ENCODE measurements around the gene CXCL10.

The CXCL10 gene

GRCh38 chr4:75989846-75990528 is 33.3 kb downstream of the CXCL10 start:
- peak overlapping the region; percentile 82 for H3K27ac Mint-ChIP-seq
- H3K4me1 Mint-ChIP-seq (ENCODE audit: low read depth), result peaks cover 32% of the 10 kb centered on the region
- peaks cover 4% of the 10 kb centered on the region for H3K9me3 Mint-ChIP-seq
- peaks cover 21% of the 10 kb centered on the region for H3K36me3 Mint-ChIP-seq (ENCODE audit: low read depth)
- H3K4me3 Mint-ChIP-seq, result peak overlapping the region; percentile 90
- no peaks in the 10 kb centered on the region for H3K27me3 Mint-ChIP-seq

GRCh38 chr4:75985116-75985515 is 38.2 kb downstream of the CXCL10 start:
- Mint-ChIP-seq H3K27ac (no peak overlapping the region), H3K4me3 (no peak overlapping the region), H3K9me3 (peaks cover 4% of the 10 kb centered on the region), H3K4me1 (ENCODE audit: low read depth) (peaks cover 21% of the 10 kb centered on the region), H3K27me3 (no peaks in the 10 kb centered on the region), H3K36me3 (ENCODE audit: low read depth) (peaks cover 53% of the 10 kb centered on the region)

- peaks cover 66% of the 10 kb centered on the region for H3K36me3 Mint-ChIP-seq (ENCODE audit: low read depth)
These were observed 42.7 kb downstream of the CXCL10 start for GRCh38 chr4:75980576-75980975.

GRCh38 chr4:75976177-75976576 is 47.1 kb downstream of the CXCL10 start:
- Mint-ChIP-seq H3K27ac (no peak overlapping the region), H3K27me3 (no peaks in the 10 kb centered on the region), H3K4me1 (ENCODE audit: low read depth) (no peaks in the 10 kb centered on the region), H3K4me3 (no peak overlapping the region), H3K9me3 (no peaks in the 10 kb centered on the region), H3K36me3 (ENCODE audit: low read depth) (peaks cover 76% of the 10 kb centered on the region)

More at GRCh38 chr4:75980576-75980975, 42.7 kb downstream of the CXCL10 start:
- peak overlapping the region; percentile 13 for H3K27ac Mint-ChIP-seq
- no peaks in the 10 kb centered on the region for H3K9me3 Mint-ChIP-seq
- H3K4me1 Mint-ChIP-seq (ENCODE audit: low read depth), result no peaks in the 10 kb centered on the region
- H3K4me3 Mint-ChIP-seq, result no peak overlapping the region
- H3K27me3 Mint-ChIP-seq, result no peaks in the 10 kb centered on the region

- Mint-ChIP-seq H3K4me3 (no peak overlapping the region), H3K27me3 (no peaks in the 10 kb centered on the region), H3K4me1 (ENCODE audit: low read depth) (no peaks in the 10 kb centered on the region), H3K9me3 (no peaks in the 10 kb centered on the region), H3K27ac (no peak overlapping the region), H3K36me3 (ENCODE audit: low read depth) (peaks cover 84% of the 10 kb centered on the region)
These were observed 49.5 kb downstream of the CXCL10 start for GRCh38 chr4:75973766-75974165.

Data from stimulated activated naive CD8-positive, alpha-beta T cell treated with anti-CD3 and anti-CD28 coated beads, Interleukin-15, Interleukin-2, amounts not matched to agents 100 ng/mL and 50 ng/mL, for 24 hours (primary cell).